NK-92 (cell line): ENCODE results near the gene EMP2.

Source experiments
- DNase-seq: peaks from one replicate; lab custom pipeline; 2025; ENCODE audit not compliant: unreplicated experiment; lab: John Stamatoyannopoulos, UW

Gene EMP2

DNA sequence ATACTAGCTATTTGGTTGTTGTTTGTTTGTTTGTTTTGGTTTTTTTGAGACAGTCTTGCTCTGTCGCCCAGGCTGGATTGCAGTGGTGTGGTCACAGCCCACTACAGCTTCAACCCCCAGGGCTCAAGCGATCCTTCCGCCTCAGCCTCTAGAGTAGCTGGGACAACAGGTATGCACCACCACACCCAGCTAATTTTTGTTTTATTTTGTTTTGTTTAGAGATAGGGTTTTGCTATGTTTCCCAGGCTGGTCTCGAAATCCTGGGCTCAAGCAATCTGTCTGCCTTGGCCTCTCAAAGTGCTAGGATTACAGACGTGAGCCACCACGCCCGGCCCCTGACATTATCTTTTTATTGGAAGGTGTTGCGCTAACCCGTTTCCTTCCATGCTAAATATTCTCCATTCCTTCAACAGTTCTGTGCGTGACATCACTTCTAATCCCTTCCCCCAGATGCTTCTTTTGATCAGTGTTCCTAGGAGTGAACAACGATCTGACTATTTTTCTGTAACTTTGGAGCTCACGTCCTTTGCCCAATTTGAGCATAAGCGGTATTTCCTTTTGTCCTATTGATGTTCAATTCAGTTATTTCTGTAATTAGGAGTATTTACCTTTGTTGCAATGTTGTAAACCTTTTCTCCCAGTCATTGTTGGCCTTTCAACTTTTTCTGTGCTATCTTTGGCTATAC is 30.2 kb upstream of the EMP2 start:
- DNase-seq: no peak

DNA sequence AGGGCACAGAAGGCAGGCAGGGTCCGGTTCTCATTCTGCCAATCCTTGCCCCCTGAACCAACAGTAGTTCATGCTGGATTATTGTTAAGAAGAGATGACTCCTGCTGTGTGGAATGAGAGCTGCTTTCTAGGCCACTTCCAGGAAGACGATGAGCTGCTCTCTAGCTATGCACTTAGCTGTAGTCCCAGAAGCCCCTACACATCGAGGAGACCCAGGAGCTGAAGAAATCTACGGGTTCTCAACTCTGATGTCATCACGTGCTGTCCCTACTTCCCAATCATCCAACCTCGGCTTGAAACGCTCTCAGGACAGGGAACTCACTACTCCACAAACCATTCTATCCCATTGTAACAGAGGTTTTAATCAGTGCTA is 29.0 kb upstream of the EMP2 start:
- no peak for DNase-seq

DNA sequence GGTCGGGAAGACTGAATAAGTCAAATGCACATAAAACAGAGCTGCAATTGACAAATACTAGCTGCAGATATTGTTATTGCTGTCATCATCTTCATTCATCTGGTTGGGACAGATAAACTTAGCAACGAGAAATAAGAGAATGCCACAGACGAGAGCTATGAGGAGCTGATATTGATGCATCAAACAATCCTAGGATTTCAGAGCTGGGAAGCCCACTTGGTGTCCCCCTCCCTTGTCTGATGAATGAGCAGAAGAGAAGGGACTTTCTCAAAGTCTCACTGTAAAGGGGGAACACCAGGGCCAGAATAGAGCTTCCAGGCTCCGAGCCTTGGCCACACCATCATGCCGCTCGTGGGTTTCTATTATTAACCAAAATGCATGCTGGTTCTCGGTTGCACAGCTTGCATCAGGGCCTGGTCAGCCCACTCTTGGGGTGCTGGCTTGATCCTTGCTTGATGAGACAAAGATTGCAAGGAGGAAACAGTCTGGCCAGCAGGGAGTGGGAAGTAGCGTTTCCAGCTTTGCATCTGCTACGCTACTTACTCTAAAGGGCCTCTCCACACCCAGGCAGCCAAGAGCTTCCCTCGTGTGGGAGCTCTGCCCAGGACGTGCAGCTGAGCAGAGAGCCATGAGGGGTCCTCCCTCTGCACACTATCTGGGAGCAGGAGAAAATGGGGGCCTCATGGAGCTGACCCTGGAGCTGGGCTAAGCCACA is 28.4 kb upstream of the EMP2 start:
- DNase-seq: no peak

DNA sequence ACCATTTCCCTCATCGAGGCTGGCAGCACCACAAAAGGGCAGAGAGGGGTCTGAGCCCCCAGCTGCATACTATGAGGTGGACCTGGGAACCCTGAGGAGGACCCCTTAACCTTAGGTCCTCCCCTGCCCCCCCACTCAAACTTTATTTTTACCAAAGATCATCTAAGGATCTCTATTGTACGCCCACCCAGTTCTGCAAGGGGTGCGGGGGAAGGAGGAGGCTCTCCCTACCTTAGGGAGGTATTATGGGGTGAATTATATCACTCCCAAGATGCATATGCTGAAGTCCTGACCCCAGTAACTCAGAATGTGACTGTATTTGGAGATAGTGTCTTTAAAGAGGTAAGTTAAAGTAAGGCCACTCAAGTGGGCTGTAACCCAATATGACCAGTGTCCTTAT is 26.8 kb upstream of the EMP2 start:
- DNase-seq: no peak

GRCh38 chr16:10606607-10607006 is 26.2 kb upstream of the EMP2 start:
- no peak for DNase-seq

DNA sequence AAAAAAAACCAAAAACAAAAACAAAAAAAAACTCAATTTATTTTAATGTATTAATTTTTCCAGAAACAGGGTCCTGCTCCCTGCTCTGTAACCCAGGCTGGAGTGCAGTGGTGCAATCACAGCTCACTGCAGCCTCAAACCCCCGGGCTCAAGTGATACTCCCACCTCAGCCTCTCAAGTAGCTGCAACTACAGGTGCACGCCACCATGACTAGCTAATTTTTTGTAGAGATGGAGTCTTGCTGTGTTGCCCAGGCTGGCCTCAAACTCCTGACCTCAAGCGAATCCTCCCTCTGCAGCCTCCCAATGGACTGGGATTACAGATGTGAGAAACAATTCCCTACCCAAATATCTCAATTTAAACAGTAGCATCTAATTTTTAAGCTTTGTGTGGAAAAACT is 25.2 kb upstream of the EMP2 start:
- no peak for DNase-seq

GRCh38 chr16:10601444-10602408 is 21.3 kb upstream of the EMP2 start:
- no peak for DNase-seq

- DNase-seq: no peak
These were observed 20.5 kb upstream of the EMP2 start for GRCh38 chr16:10600782-10601443.

GRCh38 chr16:10599626-10600025 is 19.2 kb upstream of the EMP2 start:
- DNase-seq: no peak

GRCh38 chr16:10598157-10598556 is 17.8 kb upstream of the EMP2 start:
- no peak for DNase-seq

DNA sequence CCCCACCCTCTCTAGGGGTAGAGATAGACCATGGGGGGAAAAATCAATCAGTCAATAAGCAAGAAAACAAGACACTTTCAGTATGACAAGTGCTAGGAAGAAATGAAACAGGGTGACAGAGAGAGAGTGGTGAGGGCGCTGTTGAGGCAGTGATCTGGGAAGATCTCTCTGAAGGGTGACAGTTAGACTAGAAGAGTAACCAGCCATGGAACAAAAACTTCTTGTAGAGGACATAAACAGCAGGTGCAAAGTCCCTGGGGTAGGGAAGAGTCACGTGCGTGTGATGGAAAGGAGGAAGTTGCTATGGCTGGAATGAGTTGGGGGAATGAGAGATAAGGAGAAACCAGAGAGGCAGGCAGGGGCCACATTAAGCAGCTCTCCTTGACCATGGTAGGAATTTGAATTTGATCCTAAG is 16.8 kb upstream of the EMP2 start:
- DNase-seq: no peak

GRCh38 chr16:10594312-10594950 is 14.0 kb upstream of the EMP2 start:
- DNase-seq: no peak

DNA sequence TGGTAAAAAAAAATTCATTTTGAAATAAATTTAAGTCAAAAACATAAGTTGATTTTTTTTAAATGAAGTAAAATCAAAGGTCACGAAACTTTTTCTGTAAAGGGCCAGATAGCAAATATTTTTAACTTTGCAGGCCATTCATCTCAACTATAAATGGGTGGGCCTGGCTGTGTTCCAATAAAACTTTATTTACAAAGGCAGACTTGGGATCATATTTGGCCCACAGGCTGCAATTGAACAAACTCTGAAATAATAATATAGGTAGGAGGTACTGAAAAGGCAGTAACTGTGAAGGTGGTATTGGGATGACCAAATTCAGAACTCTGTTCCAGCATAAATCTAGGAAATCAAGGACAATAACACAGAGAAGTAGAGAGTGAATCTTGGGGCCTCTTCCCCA is 12.2 kb upstream of the EMP2 start:
- no peak for DNase-seq

DNA sequence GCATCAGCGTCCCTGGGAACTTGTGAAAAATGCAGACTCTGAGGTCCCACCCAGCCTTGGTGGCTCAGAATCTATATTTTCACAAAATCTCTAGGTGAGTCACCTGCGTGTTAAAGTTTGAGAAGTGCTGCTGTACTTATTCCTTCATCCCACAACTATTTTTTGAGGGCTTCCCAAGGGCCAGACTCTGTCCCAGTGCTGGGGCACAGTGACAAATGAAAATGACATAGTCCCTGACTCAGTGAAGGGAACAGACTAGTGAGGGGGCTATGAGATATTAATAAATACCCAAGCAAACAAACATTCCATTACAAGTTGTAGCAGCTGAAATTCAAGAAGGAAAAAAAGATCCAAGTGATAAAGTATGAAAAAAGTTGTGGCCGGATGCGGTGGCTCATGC is 9.9 kb upstream of the EMP2 start:
- DNase-seq: no peak

DNA sequence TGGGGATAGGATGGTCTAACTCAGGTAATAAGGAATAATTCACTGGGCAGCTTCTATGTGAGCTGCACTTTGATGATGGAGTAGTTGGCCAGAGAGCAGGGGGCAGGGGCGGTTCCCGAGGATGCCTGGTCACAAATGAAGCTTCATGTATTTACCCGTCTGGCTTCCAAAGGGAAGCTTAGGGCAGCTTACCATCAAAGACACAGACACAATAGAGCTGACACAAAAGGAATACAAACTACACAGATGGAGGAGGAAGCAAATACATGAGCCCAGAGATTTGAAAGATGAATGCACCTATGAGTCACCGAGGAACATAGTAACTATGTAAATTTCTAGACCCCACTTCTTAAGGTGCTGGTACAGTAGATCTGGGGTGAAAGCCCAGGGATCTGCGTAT is 8.7 kb upstream of the EMP2 start:
- DNase-seq: no peak

DNA sequence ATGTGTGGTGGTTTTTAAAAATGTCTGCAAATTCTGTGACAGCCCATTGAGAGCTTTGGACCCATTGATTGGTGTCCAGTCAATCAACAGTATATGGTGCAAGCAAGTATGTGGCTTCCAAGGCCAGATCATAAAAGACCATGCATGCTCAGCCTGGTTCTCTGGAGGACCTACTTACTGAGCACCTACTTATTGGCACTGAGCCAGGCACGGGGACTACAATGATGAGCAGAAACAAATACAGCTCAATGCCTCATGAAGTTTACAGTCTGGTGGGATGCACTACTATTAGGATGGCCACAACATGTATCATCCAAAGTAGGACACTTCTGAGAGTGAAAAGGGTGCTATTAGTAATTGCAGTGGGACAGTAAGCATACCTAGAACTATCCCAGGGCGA is 7.2 kb upstream of the EMP2 start:
- DNase-seq: no peak

GRCh38 chr16:10584981-10585438 is 4.6 kb upstream of the EMP2 start:
- no peak for DNase-seq

DNA sequence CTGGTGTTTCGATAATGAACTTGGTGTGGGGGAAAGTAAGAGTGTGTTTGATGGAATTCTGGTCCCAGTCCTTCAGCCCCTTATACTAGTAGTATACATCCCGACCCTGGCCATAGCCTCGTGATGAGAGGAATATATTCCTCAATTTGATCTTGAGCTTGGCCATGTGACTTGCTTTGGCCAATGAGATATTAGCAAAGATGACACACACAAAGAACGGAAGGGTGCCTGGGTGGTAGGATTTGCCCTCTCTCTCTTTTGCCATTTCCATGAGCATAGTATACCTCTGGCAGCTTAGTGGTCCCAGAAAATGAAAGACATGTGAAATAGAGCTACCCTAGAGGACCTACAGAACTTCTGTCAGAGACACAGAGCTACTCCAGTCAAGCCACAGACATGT is 2.9 kb upstream of the EMP2 start:
- no peak for DNase-seq

DNA sequence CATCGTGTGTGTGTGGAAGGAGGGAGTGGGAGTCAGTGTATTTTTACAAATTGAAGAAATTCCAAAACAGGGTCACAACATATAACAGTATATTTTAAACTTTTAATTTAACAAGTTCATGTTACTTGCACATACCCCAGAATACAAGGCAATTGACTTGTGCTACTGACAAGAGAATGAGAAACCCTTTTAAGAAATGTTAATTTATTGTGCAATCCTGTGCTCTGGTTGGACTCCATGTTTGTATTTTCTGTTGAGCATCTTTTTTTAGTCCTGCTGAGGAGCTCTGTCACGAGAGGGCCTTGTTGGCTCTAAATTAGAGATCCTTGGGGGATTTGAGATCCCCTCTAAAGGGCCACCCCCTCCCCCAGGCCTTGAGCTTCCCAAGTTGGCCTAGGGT is 1.1 kb upstream of the EMP2 start:
- DNase-seq: no peak

DNA sequence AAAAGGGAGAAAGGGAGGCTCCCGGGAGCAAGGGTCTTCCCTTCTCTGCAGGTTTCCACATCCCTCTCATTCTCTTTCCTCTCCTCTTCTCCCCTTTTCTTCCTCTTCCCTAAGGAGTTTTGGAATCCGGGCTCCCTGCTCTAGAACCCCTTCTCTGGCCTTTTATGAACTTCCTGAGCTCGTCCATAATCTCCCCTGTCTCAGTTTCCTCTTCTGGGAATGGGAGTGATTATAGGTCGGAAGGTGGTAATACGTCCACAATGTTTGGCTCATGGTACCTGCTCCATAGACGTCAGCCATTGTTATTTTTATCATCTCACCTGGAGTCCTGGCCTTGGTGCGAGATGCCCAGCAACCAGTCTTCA is 467 bp upstream of the EMP2 start:
- DNase-seq: no peak

DNA sequence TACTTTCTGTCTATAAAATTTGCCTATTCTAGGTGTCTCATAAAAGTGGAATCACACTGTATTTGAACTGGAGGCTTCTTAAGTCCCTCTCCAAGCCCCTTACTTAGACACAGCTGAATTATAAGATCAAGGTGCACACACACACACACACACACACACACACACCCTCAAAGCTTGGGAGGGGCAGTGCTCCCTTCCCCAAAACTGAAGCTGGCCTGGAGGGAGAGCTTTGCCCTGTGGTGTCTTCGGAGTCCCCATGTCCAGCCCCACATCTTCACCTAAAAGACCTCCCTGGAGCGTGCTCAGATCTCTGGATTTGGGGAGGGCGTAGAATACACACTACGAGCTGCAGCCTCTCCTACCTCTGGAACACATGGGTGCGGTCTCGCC is 828 bp downstream of the EMP2 start:
- no peak for DNase-seq
